AG04449 (cell line): ENCODE results near the gene FURIN.
"Not testable (repeated sequence)": the region's sequence is repeated elsewhere in the genome, so short reads cannot be mapped to it uniquely, and the experiment has no call there.

ENCODE experiments used
- CTCF ChIA-PET: fragments of 350-600 bp; formaldehyde crosslinking; extraction: SDS; loops from one replicate; lab custom pipeline; 2021; ENCODE audit warnings: antibody characterized with exemption; lab: Yijun Ruan, JAX
- POLR2A ChIA-PET: fragments of 400-600, 350-600 bp; formaldehyde crosslinking; extraction: SDS; loops from one replicate; lab custom pipeline; 2020; ENCODE audit warnings: antibody characterized with exemption, inconsistent platforms; lab: Yijun Ruan, JAX
- DNase-seq: peaks from one replicate; pipeline ENCODE4 v3.0.0-alpha.2; 2010; ENCODE audit warnings: low read depth, low spot score
- H3K4me3 ChIP-seq: 2 replicates; pipeline ENCODE4 v1.5.1; 2011; ENCODE audit warnings: low read depth, mild to moderate bottlenecking, control low read depth, low read length
- TF ChIP-seq, protein P1 (sequence below): IDR thresholded peaks from one replicate; pipeline ENCODE4 v1.5.1; 2011; ENCODE audit warnings: mild to moderate bottlenecking, moderate library complexity, low read length, control low read depth, inconsistent platforms; ENCODE audit not compliant: insufficient read depth; ENCODE audit errors: missing control alignments

Gene FURIN

DNA sequence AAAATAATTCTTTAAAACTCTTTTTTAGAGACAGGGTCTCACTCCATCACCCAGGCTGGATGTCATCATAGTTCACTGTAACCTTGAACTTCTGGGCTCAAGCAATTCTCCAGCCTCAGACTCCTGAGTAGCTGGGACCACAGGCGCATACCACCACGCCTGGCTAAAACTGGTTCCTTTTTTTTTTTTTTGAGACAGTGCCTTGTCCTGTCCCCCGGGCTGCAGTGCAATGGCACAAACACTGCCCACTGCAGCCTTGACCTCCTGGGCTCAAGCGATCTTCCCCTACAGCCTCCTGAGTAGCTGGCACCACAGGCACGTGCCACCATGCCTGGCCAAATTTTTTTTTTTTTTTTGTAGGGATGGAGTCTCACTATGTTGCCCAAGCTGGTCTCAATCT is 23.7 kb upstream of the FURIN start:
- TF ChIP-seq, protein P1, sequence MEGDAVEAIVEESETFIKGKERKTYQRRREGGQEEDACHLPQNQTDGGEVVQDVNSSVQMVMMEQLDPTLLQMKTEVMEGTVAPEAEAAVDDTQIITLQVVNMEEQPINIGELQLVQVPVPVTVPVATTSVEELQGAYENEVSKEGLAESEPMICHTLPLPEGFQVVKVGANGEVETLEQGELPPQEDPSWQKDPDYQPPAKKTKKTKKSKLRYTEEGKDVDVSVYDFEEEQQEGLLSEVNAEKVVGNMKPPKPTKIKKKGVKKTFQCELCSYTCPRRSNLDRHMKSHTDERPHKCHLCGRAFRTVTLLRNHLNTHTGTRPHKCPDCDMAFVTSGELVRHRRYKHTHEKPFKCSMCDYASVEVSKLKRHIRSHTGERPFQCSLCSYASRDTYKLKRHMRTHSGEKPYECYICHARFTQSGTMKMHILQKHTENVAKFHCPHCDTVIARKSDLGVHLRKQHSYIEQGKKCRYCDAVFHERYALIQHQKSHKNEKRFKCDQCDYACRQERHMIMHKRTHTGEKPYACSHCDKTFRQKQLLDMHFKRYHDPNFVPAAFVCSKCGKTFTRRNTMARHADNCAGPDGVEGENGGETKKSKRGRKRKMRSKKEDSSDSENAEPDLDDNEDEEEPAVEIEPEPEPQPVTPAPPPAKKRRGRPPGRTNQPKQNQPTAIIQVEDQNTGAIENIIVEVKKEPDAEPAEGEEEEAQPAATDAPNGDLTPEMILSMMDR: no peak
- no peak overlapping the region for H3K4me3 ChIP-seq
- no peak for DNase-seq
- CTCF ChIA-PET: interaction anchor here (0.6 kb wide), 1 partner anchor 126 kb away, joined by 3 read pairs; no protein-coding TSS in a partner anchor
- POLR2A ChIA-PET: interaction anchor here (0.7 to 0.9 kb wide), 2 partner anchors 9 to 29 kb away, joined by 3 read pairs; no protein-coding TSS in a partner anchor

DNA sequence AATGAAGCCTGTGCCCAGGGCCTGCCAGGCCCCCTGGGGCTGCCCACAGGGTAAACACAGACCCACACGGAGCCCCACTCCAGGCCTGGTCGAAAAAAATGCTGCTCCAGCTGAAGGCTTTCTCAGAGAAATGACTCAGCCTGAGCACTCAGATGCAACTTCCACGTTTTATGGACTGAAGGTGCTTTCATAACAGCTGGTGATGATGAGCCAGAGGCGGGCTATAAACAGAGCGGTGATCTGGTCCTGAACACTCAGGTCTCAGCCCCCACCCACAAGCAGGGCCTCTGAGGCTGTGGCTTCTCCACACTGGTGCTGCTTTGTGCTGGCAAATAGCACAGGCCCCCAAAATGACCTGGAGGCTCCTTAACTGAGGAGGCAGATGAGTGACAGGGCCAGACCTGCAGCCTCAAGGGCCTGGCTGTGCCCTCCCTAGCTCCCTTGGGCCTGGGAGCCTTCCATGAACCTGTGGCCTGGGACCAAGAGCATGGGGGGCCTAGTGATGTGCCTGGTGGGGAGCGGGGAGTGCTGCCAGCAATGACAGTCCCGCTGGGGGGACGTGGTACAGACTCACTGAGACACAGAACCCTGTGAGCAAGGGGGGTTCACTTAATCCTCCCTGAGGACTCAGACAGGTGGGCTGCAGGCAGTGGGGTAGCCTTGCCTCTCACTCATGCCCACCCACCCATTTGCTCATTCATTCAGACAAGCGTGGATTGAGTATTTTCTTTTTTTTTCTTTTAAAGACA is 23.0 kb upstream of the FURIN start:
- TF ChIP-seq, protein P1: no peak
- ChIA-PET CTCF (interaction anchor here (0.6 kb wide), 1 partner anchor 125 kb away, joined by 3 read pairs; no protein-coding TSS in a partner anchor), POLR2A (interaction anchor here (0.9 kb wide), 1 partner anchor 9 kb away, joined by 3 read pairs; no protein-coding TSS in a partner anchor)
- DNase-seq: peak; percentile 53
- H3K4me3 ChIP-seq: no peak overlapping the region

DNA sequence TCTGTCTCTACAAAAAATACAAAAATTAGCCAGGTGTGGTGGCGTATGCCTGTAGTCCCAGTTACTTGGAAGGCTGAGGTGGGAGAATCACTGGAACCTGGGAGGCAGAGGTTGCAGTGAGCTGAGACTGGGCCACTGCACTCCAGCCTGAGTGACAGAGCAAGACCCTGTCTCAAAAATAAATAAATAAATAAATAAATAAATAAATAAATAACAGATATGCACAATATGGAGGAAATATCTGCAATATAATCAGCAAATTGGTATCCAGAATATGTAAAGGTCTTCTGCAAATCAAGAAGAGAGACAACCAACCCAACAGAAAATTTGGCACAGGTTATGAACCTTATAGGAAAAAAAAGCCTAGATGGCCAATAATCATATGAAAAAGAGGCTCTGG is 19.0 kb upstream of the FURIN start:
- H3K4me3 ChIP-seq, POLR2A ChIA-PET, DNase-seq: not testable (repeated sequence)
- CTCF ChIA-PET: interaction anchor here (1.3 kb wide), 1 partner anchor 36 kb away, joined by 5 read pairs; no protein-coding TSS in a partner anchor

DNA sequence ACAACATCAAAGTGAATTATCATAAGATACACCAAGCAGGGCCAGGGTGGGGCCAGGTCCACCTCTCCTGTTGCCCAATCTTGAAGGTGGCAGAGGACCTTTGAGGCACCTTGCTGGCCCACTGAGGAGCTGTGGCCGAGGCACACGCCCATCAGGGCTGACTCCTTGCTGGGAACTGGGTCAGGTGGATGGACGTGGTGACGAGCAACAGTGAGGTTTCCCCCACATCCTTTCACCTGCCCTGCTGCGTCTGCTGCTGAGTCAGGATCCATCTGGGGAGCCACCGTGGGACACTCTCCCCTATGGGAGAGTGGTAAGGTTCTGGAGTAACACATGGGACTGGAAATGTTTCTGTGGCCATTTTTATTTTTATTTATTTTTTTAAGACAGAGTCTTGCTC is 17.3 kb upstream of the FURIN start:
- ChIA-PET POLR2A (interaction anchor here (0.5 kb wide), 1 partner anchor 24 kb away, joined by 3 read pairs; no protein-coding TSS in a partner anchor), CTCF (interaction anchor here (1.8 kb wide), 1 partner anchor 203 kb away, joined by 5 read pairs; no protein-coding TSS in a partner anchor)
- DNase-seq: no peak
- H3K4me3 ChIP-seq: no peak overlapping the region
- TF ChIP-seq, protein P1: no peak

DNA sequence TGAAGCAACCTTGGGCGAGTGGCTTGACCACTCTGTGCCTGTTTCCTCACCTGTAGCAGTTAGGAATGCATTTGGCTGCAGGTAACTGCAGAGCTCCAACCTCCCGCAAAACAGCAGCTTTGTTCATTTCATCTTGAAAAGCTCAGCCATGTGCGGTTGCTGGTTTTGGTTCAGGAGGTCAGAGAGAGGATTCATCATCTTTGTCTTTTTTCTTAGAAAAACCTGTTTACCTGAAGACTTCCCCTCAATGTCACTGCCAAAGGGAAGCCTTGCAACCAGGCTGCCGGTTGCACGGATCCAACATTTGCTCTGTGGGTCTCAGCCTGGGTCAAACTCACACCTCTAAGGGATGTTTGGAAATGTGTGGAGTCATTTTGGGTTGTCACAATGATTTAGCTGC is 16.4 kb upstream of the FURIN start:
- TF ChIP-seq, protein P1: no peak
- no peak for DNase-seq
- H3K4me3 ChIP-seq: no peak overlapping the region
- ChIA-PET POLR2A (no interaction called here), CTCF (interaction anchor here (1.4 to 1.8 kb wide), 2 partner anchors 33 to 204 kb away, joined by 4 to 5 read pairs; no protein-coding TSS in a partner anchor)

DNA sequence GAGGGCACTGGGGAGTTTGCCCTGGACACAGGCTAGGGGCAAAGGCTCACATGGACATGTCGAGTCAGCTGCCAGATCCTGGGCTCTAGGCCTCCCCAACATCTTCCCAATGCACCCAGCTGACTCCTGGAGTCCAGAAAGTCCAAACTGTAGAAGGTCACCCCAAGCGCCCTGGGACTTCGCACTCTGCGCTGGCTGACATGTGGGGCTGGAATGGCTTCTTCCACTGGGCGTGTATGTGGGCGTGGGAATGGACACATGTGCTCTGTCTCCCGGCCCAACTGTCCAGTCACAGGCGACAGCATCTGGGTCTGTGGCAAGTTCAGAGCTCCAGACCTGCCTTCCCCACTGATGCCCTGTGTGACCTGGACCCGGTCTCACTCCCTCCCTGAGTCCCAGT is 13.2 kb upstream of the FURIN start:
- no peak for DNase-seq
- ChIA-PET POLR2A (no interaction called here), CTCF (no interaction called here)
- H3K4me3 ChIP-seq: no peak overlapping the region
- TF ChIP-seq, protein P1: no peak
